ENCODE measurements around the gene MAP1B. TPM values are rescaled to one million over a fixed set of nuclear protein-coding genes. Genes with fewer than 3 reads are reported as not detected.

The MAP1B gene
- polyA plus RNA-seq, 12 donors = 23.7 to 125 (median 36.7) TPM

GRCh38 chr5:72222521-72222920, 115.2 kb downstream of the MAP1B start:
- DNase-seq = no peak

- DNase-seq = no peak
Measured at GRCh38 chr5:72223371-72223770, 116.1 kb downstream of the MAP1B start.

- no peak for DNase-seq
Measured at GRCh38 chr5:72224946-72225463, 117.7 kb downstream of the MAP1B start.

GRCh38 chr5:72225741-72226140, 118.5 kb downstream of the MAP1B start:
- no peak for DNase-seq

GRCh38 chr5:72226950-72227349, 119.7 kb downstream of the MAP1B start:
- no peak for DNase-seq

GRCh38 chr5:72228960-72229359, 121.7 kb downstream of the MAP1B start:
- no peak for DNase-seq

GRCh38 chr5:72231991-72232703, 124.9 kb downstream of the MAP1B start:
- DNase-seq = no peak

- no peak for DNase-seq
Measured at GRCh38 chr5:72232838-72233237, 125.6 kb downstream of the MAP1B start.

GRCh38 chr5:72233835-72234234, 126.6 kb downstream of the MAP1B start:
- no peak for DNase-seq

GRCh38 chr5:72234265-72234700, 127.0 kb downstream of the MAP1B start:
- no peak for DNase-seq

- DNase-seq = no peak
Measured at GRCh38 chr5:72234868-72235267, 127.6 kb downstream of the MAP1B start.

- DNase-seq = no peak
Measured at GRCh38 chr5:72235725-72236124, 128.4 kb downstream of the MAP1B start.

- DNase-seq = no peak
Measured at GRCh38 chr5:72237415-72237814, 130.1 kb downstream of the MAP1B start.

- DNase-seq = no peak
Measured at GRCh38 chr5:72237879-72238278, 130.6 kb downstream of the MAP1B start.

GRCh38 chr5:72238712-72239445, 131.6 kb downstream of the MAP1B start:
- no peak for DNase-seq

GRCh38 chr5:72241346-72242003, 134.2 kb downstream of the MAP1B start:
- no peak for DNase-seq

- no peak for DNase-seq
Measured at GRCh38 chr5:72242796-72243475, 135.7 kb downstream of the MAP1B start.

- no peak for DNase-seq
Measured at GRCh38 chr5:72243706-72244105, 136.4 kb downstream of the MAP1B start.

- no peak for DNase-seq
Measured at GRCh38 chr5:72244862-72245371, 137.6 kb downstream of the MAP1B start.

- no peak for DNase-seq
Measured at GRCh38 chr5:72245546-72245945, 138.3 kb downstream of the MAP1B start.

- DNase-seq = no peak
Measured at GRCh38 chr5:72245951-72246532, 138.8 kb downstream of the MAP1B start.
